NCI-H1930 (cell line): ENCODE results near the gene PGLYRP3.
"Not testable (repeated sequence)": the region's sequence is repeated elsewhere in the genome, so short reads cannot be mapped to it uniquely, and the experiment has no call there.

Source experiments
- DNase-seq, 2 experiments: peaks; one replicate each; lab custom pipeline; 2025; lab: John Stamatoyannopoulos, UW

The PGLYRP3 gene

DNA sequence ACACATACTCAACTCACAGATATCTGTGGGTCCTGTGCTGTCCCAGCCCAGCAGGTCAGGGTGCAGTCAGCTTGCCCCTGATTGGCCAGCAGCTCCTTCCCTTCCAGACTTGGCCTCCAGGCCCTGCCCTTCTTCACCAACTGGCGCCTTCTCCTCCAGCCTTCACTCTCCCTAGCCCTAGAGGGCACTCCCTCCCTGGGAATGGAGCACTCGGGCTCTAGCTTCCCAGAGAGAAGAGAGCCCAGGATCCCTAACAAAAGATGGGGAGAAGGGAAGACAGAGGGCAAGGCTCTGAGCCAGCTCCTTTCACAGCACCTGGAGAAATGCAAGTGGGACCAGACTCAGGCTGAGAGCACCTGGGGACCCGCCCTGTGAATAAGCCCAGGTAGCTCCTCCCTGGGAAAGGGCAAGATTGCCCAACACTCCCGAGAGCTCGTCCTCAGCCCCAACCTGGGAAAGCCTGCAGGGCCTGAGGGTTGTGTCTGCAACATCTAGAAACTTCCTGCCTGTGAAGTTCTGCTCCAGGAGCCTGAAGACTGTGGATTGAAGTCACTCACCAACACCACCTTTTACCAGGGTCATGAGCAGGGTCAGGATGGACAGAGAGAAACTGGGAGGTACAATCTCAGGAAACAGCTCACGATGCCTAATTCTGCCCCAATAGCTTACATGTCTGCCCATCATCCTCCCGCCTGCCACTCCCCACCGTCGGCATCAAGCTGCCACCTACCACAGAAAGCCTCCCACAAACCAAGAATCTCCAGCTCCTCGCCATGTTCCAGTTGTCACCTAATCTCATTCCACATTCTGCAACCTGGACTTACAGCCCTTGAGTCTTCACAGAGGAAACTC lies 36.0 kb upstream of the PGLYRP3 start, which contains the start of gene PGLYRP4:
PGLYRP4 (minus strand) TSS at position 331 of the 852 bp plus-strand sequence. CDS start 909 bp downstream, outside the sequence.
- DNase-seq: no peak

GRCh38 chr1:153347856-153348255 lies 35.1 kb upstream of the PGLYRP3 start:
- no peak for DNase-seq

DNA sequence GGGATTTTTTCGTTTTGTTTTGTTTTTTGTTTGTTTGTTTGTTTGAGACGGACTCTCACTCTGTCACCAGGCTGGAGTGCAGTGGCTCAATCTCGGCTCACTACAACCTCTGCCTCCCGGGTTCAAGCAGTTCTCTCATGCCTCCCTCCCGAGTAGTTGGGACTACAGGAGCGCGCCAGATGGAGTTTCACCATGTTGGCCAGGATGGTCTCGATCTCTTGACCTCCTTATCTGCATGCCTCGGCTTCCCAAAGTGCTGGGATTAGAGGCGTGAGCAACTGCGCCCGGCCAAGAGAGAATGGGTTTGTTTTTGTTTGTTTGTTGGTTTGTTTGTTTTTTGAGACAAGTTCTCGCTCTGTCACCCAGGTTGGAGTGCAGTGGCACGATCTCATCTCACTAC lies 34.3 kb upstream of the PGLYRP3 start:
- not testable (repeated sequence) for DNase-seq

DNA sequence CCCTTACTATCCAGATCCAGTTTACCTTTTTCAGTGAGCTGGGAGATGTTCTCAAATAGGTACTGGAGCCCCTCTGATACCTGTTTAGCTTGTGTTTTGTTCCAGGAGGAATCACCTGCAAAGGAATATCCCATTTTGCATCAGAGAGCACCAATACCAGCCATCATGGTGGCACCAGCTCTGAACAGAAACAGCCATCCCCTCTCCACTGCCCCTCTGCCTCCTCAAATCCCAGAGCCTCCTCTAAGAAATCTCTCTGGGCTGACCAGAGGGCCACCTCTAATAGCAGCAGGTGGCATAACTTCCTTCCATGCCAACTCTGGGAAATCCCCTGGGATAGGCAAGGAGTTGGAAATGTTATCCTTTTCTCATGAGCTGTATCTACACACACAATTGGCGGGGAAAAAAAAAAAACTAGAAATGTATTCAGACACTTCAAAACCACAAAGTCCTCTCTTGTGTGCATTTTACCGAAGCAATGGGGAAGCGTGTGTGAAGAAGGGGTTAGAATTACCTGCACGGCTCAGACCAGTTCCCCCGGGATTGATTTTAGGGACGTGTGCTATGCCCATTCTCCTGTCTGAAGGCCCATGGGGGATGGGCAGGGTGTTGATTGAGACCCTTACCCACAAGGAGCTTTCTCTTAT lies 33.4 kb upstream of the PGLYRP3 start:
- DNase-seq: no peak

- DNase-seq: no peak
Measured at GRCh38 chr1:153345187-153346076, 32.7 kb upstream of the PGLYRP3 start.

DNA sequence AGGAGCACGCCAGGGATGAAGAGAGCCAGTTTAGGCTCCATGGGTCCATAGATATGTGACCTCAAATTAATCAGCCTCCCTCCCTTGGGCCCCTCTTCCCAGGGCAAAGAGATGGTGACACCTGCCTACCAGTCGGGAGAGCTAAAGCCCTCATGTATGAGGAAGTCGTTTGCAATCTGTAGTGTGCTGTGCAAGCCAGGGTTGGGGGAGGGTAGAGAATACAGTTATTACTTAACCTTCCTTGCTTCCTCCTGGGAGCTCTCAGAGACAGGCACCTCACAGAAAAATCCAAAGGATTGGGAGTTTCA lies 31.9 kb upstream of the PGLYRP3 start:
- no peak for DNase-seq

DNA sequence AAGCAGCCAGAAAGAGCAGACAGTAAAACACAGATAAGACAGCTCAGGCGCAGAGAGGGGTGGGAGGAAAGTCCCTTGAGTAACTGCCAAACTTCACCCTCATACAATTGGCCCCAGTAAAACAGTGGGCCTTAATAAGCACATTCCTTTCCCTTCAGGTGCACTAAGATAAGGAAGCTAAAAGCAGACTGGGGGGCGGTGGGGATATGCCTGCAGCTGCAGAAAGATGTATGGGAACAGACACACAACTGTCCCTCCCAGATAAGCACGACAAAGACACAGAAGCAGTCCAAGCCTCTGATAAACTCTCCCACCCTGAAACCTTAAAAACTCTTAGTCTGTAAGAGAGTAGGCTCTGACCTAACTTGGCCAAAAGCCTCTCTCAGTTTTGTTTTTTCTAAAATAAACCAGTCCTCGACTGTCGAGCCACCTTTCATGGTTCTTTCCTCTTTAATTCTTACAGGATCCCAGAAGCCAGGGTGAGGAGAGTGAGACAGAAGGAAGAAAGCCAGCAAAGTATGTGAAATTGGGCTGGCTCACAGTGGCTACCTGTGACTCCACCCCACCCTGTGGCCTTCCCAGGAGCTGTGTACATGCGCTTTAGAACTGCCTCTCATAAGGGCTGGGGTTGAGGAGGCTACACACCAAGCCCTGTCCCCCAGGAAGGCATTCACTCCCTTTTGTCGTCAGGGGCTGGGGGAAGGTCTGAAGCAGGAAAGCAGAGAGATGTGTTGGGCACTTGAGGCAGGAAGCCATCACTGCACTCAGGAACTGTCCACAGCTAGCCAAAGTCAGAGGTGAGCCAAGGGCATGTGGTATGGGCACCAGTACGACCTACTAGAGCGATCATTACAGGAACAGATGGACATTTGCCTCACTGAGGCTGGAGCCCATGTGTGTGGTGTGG lies 31.3 kb upstream of the PGLYRP3 start:
- no peak for DNase-seq

GRCh38 chr1:153343040-153343681 lies 30.4 kb upstream of the PGLYRP3 start:
- DNase-seq: no peak

- no peak for DNase-seq
Measured at GRCh38 chr1:153342178-153342577, 29.4 kb upstream of the PGLYRP3 start.

DNA sequence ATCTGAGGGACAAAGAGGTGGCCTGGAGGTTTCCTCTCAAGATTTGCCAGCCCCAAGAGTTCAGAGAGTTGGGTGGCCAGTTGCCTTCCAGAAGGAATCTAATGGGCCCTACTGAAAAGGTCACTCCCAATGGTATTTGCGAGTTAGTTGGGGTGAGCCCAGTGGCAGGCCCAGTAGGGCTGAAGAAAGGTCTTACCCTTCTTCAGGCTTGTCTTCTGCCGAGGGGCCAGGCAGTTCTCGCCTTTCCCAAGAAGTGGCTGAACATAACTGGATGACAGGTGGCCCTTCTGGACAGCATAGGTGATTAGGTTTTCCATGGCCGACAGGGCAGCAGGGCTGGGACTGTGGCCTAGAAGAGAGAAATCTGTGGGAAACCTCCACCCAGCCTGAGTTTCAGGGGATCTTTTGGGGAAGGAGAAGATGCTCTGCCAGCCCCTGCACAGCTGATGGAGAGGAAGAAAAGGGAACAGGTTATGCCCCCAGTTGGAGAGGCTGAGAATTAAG lies 28.7 kb upstream of the PGLYRP3 start:
- DNase-seq: no peak

GRCh38 chr1:153340356-153340755 lies 27.6 kb upstream of the PGLYRP3 start:
- DNase-seq: no peak

DNA sequence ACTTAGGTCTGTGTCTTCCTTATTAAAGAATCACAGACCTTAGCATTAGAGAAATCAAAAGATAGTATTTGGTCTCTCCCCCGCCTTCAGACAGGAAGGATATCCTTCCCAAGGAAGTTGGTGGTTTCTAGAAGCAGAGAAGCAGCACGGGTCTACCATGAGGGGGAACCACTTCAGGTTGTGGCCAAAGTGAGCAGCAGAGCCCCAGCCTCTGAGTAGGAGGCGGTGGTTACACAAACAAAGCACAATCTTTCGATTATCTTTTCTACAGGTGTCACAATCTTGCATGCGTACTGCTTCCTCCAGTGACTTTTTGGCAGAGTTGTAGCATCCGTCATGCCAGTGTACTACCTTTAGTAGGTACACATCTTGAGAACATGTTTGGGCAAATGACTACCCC lies 27.1 kb upstream of the PGLYRP3 start:
- DNase-seq: no peak

DNA sequence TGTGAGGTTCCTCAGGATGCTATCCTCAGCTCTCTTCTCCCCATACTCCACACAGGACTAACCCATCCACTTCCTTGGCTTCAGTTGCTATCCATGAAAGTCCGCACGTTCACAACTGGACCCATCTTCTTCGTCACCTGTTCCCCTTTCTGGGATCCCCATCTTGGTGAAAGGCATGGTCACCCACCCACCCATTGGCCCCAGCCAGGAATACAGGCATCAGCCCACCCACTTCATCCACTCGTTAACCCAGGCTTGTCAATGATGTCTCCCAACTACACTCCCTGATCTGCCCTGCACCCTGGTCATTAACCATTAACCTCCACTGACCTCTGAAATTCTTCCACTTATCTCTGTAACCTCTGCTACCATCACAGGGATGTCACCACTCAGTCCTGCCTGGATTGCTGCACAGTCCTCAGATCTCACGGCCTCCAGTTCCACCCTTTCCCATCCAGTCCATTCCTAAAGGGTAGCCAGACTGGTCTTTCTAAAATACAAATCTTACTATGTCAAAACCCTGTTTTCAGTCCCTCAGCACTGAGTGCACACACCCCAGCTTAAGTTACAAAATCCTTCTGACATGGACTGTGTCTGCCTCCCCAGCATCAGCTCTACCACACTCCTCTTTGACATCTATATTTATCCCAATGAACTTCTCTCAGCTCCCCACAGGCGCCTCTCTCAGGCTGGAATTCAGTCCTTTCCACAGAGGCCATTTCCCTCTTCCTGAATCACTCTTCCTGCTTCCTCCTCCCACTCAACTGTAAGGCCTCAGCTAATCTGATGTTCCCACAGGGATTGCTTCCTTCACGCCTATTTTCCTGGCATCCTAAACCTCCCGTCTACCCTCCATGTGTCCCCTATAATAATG lies 25.5 kb upstream of the PGLYRP3 start:
- no peak for DNase-seq

- no peak for DNase-seq
Measured at GRCh38 chr1:153336650-153337049, 23.9 kb upstream of the PGLYRP3 start.

GRCh38 chr1:153333902-153334301 lies 21.1 kb upstream of the PGLYRP3 start:
- no peak for DNase-seq

- no peak for DNase-seq
Measured at GRCh38 chr1:153324912-153325311, 12.2 kb upstream of the PGLYRP3 start.

DNA sequence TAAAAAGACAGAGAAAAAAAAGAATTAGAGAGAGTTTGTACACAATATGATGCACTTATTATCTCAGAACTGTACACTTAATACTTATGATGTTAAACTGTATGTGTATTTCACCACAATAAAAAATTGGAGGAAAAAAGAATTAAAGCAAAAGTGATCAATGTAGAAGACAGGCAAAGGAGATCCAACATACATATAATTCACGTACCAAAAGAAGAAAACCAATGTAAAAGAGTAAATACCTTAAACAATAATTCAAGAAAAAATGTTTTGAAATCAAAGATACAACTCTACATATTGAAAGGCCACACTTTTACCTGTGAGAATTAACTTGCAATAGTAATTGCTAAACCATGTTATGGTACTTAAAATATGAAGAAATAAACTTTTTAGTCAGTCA lies 9.8 kb upstream of the PGLYRP3 start:
- DNase-seq: no peak

DNA sequence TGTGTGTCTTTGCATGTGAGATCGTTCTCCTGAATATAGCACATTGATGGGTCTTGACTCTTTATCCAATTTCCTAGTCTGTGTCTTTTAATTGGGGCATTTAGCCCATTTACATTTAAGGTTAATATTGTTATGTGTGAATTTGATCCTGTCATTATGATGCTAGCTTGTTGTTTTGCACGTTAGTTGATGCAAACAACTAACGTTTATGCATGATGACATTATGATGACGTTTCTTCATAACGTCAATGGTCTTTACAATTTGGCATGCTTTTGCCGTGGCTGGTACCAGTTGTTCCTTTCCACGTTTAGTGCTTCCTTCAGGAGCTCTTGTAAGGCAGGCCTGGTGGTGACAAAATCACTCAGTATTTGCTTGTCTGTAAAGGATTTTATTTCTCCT lies 5.4 kb upstream of the PGLYRP3 start:
- not testable (repeated sequence) for DNase-seq

DNA sequence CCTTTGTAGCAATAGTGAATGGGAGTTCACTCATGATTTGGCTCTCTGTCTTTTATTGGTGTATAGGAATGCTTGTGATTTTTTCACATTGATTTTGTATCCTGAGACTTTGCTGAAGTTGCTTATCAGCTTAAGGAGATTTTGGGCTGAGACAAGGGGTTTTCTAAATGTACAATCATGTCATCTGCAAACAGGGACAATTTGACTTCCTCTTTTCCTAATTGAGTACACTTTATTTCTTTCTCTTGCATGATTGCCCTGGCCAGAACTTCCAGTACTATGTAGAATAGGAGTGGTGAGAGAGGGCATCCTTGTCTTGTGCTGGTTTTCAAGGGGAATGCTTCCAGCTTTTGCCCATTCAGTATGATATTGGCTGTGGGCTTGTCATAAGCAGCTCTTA lies 3.3 kb upstream of the PGLYRP3 start:
- not testable (repeated sequence) for DNase-seq

GRCh38 chr1:153314388-153314787 lies 1.6 kb upstream of the PGLYRP3 start:
- DNase-seq: not testable (repeated sequence)
